ENCODE measurements around the gene TTC22. TPM values are rescaled to one million over a fixed set of nuclear protein-coding genes. Genes with fewer than 3 reads are reported as not detected.

Gene TTC22
- 1 to 10 TPM in 1 of 4 donors, not detected in 3; 2.1 TPM for total RNA-seq

DNA sequence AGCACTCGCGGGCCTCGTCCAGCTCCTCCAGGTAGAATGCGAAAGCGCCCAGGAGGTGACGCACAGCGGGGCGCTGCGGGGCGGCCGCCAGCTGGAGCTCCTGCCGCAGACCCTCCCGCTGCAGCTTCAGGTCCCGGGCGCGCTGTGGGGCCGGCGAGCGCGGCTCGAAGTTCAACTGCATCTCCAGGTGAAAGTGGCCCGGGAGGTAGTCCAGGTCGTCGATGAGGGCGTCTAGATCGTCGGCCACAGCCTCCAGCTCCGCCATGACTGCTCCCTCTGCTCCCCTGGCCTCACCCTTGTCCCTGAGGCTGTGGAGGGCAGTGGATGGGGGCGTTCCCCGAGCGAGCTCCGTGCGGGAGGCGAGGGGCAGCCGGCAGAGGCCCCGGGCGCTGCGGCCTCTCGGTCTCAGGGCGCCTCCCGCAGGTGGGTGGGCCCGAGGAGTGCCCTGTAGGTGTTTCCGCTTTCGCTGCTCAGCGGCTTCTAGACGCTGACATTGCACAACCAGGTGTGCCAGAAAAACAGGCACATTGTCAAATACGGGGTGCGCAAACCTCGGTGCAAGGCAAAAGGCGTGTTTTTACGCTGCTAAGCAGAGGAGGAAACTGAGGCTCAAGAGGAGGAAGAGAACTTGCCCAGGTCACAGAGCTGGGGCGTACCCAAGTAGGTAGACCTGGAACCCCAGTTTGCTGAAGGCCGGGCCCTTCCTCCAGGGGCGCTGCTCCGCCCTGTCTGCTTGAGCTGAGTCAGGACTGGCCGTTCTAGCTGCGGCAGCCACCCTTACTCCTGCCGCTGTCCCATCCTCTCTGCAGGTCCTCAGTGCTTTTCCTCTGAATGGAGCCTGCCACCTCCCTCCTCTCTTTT lies at the start of gene TTC22:
TSS of gene TTC22 (minus strand) at position 425 of the 861 bp plus-strand sequence. CDS start at position 265, 160 bp downstream.
- TF ChIP-seq, protein P1, sequence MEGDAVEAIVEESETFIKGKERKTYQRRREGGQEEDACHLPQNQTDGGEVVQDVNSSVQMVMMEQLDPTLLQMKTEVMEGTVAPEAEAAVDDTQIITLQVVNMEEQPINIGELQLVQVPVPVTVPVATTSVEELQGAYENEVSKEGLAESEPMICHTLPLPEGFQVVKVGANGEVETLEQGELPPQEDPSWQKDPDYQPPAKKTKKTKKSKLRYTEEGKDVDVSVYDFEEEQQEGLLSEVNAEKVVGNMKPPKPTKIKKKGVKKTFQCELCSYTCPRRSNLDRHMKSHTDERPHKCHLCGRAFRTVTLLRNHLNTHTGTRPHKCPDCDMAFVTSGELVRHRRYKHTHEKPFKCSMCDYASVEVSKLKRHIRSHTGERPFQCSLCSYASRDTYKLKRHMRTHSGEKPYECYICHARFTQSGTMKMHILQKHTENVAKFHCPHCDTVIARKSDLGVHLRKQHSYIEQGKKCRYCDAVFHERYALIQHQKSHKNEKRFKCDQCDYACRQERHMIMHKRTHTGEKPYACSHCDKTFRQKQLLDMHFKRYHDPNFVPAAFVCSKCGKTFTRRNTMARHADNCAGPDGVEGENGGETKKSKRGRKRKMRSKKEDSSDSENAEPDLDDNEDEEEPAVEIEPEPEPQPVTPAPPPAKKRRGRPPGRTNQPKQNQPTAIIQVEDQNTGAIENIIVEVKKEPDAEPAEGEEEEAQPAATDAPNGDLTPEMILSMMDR (IDR thresholded peaks at IDR 0.05; ENCODE audit: low read depth) = no peak

DNA sequence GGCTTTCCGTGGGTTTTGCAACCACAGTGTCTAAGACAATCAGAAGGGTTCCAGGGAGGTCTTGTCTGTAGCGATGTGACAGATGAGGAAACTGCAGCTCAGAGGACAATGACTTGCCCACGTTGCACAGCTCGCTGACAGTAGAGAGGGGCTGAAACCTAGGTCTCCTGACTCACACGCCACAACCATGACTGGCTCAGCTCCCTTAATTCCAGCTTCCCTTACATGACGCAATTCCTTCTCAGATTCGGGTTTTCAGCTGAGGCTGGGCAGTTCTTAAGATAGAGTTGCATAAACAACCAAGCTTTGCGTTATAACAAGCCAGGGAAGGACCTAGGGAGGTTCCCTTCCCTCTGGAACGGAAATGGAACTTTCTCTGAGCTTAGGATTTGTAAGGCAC lies 49.6 kb upstream of the TTC22 start:
- TF ChIP-seq, protein P1 (IDR thresholded peaks at IDR 0.05; ENCODE audit: low read depth) = no peak

DNA sequence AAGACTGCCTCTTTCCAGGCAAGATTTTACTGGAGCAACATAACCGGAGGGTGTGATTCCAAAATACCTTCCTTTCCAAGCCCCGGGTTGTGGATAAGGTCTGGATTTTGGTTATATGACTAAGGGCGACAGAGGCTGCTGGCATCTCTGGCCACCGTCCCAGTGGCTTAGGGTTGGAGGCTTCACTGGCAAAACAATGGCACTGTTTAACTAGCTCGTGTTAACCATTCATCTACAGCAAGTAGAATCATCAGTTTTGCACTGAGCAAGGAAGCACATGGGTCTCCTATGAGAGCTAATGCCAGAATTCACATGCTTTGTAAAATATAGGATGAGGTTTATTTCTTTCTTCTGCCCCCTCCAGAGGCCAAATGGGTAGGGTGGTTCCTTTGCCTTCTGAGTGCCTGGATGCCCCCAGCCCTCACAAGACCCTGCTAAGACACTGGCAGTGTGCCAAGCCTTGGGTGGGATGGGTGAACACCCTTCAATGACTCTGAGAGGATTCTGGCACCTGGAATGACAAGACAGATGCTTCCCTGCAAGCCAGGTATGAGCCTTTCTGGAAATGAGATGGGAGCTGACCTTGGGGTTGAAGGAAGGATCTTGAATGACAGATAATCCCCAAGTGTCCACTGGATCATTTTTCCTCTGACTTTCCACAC lies 49.1 kb upstream of the TTC22 start:
- TF ChIP-seq, protein P1 (IDR thresholded peaks at IDR 0.05; ENCODE audit: low read depth) = no peak

DNA sequence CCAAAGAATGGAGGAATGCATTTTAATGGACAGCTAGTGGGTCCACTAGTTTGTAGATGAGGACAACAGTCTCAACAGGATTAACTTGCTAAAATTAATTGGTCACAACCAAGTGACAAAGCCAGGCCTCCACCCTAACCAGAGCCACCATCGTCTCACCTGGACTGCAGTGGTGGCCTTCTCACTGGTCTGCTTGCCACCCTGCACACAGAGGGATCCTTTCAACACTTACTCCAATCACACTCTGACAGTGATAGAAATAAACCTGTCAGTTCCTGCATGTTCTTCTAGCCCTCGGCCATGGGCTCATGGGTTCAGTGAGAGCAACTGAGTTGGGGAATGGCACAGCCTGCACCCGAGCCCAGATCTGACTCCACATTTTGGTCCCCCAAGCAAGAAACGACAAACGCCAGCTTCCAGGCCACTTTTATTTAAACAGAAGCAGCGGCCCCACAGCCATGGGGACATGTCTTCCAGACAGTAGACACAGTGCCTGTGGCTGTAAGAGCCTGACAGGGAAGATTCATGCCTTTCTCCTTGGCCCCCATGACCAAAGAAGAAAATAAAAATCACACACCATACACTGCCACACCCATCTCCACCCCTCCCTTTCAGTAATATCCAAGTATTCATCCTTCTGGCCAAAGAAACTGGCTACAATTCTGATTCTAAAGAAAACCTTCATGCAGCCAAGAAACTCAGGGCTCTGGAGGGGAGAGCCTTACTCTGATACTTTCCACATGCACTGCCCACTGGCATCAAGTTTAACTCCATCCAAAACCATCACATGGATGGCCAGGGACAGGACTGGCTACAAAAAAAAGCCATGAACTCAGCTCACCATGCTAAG lies 48.3 kb upstream of the TTC22 start:
- TF ChIP-seq, protein P1 (IDR thresholded peaks at IDR 0.05; ENCODE audit: low read depth) = no peak

DNA sequence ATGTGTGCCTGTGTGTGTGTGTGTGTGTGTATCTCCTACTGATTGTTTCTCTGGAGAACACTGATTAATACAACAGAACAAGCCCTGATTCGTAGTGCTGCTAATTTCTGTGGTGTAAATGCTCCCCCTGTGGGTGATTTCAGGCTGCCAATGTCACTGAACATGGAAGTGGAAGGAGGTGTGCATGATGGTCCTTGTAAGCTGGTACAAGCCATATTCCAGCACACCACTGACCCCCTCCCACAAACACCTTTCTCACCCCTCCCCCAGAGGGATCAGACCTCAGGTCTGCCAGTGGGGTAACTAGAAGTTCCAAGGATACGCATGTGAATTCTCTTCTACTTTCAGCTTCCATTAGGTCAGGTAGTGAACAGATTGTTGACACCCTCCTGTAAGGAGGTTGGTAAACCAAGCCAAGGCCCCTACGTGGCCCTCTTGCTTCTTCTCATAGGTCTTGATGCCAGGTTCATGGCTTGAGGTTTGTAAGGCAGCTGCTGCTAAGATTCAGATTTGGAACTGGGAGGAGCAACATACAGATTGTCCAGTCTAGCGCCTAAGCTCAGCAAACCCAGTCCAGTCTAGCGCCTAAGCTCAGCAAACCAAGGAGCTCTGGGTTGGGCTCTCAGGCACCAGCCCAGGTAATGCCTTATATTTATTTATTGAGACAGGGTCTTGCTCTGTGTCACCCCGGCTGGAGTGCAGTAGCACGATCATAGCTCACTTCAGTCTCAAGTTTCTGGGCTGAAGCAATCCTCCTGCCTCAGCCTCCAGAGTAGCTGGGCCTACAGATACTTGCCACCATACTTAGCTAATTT lies 47.2 kb upstream of the TTC22 start:
- TF ChIP-seq, protein P1 (IDR thresholded peaks at IDR 0.05; ENCODE audit: low read depth) = no peak

DNA sequence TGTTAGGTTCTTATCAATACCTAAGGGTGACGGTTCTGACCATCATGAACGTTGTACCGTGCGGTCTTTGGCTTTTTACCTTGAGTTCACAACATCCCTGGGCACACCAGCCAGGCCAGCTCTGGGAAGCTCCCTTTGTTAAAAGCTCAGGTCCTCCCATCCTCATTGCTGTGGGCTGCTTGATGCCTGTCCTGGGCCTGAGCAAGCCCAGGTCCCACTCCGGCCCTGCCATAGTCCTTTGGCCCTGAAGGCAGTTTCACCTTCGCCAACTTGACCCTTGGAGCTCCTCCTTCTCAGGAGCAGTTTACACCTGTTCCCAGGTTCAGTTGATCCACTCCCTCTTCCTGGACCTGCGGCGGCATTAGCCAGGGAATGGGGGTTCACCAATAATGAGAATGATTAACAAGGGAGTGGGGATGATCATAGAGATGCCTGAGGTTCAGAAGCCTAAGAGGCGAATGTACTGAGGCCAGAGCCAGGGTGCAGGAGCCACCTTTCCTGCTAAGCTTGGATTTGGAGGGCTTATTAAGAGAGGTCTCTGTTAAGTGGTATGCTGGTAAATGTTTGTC lies 45.7 kb upstream of the TTC22 start:
- TF ChIP-seq, protein P1 (IDR thresholded peaks at IDR 0.05; ENCODE audit: low read depth) = no peak

Data from subcutaneous adipose tissue (tissue), 4 donors.